K562 (cell line): ENCODE measurements around the gene TLE6. TPM values are rescaled to one million over a fixed set of nuclear protein-coding genes. Genes with fewer than 3 reads are reported as not detected.

Experiments
- CREB1 ChIP-seq, 2 experiments: sonication (generic) in 1 of 2; formaldehyde crosslinking in 1 of 2; IDR thresholded peaks; 2 replicates each; pipeline versions ENCODE4 v1.6.1 to v1.8.0; 2012 to 2022; ENCODE audit warnings: inconsistent platforms in 1 of 2, mild to moderate bottlenecking in 1 of 2, missing genetic modification reagents in 1 of 2, moderate library complexity in 1 of 2
- HDAC3 ChIP-seq: fragments of 450-650 bp; IDR thresholded peaks from 2 replicates; pipeline ENCODE4 v1.6.1; 2018; ENCODE audit warnings: borderline replicate concordance, mild to moderate bottlenecking, moderate library complexity; ENCODE audit not compliant: partially characterized antibody
- MCM7 ChIP-seq, 2 experiments: fragments of 450-650 bp; IDR thresholded peaks; 2 replicates each; pipeline ENCODE4 v1.6.1; 2016 to 2018
- OTX1 ChIP-seq: fragments of 450-650 bp; formaldehyde crosslinking; IDR thresholded peaks from 2 replicates; pipeline ENCODE4 v1.4.0; 2022; ENCODE audit warnings: mild to moderate bottlenecking
- PATZ1 ChIP-seq: fragments of 250-450 bp; sonication (Bioruptor Pico); IDR thresholded peaks from 2 replicates; pipeline ENCODE4 v1.5.0; 2020; ENCODE audit warnings: mild to moderate bottlenecking, borderline replicate concordance
- SNIP1 ChIP-seq: fragments of 450-650 bp; IDR thresholded peaks from 2 replicates; pipeline ENCODE4 v1.7.1; 2017; ENCODE audit warnings: low read depth, mild to moderate bottlenecking
- STAT6 ChIP-seq: sonication (generic); formaldehyde crosslinking; IDR thresholded peaks from 2 replicates; pipeline ENCODE4 v1.8.1; 2023; ENCODE audit warnings: mild to moderate bottlenecking, missing genetic modification reagents
- ZNF143 ChIP-seq: sonication (generic); formaldehyde crosslinking; IDR thresholded peaks from 2 replicates; pipeline ENCODE4 v1.9.0; 2022; ENCODE audit warnings: mild to moderate bottlenecking, missing genetic modification reagents
- ZNF609 ChIP-seq: sonication (generic); formaldehyde crosslinking; IDR thresholded peaks from 2 replicates; pipeline ENCODE4 v1.8.1; 2023; ENCODE audit warnings: missing genetic modification reagents, mild to moderate bottlenecking, borderline replicate concordance
- polyA plus RNA-seq, 8 experiments: library from polyadenylated mRNA; depleted of rRNA in 4 of 8; stranded (reverse) in 5 of 8; unstranded in 3 of 8; fragments of >200 nt; fragmentation: Nextera tagmentation in 2 of 8; fragmentation: Illumina TruSeq in 1 of 8; extraction: Ambion mirVana in 2 of 8; extraction: Trizol in 1 of 8; gene quantifications; 2 replicates each; pipeline versions ENCODE4 v1.2.1 to v1.2.3, GENCODE V29; 2011 to 2014; ENCODE audit warnings: inconsistent platforms in 1 of 8, missing spikeins in 1 of 8
- total RNA-seq, 7 experiments: library from RNA; depleted of rRNA in 6 of 7; stranded (reverse); fragments of >200 nt in 6 of 7; fragmentation: Illumina TruSeq in 2 of 7; extraction: Trizol in 2 of 7; gene quantifications; 2 replicates each; pipeline versions ENCODE4 v1.2.1 to v1.2.3, GENCODE V29; 2011 to 2021; ENCODE audit warnings: low replicate concordance in 1 of 7
- TF ChIP-seq, protein P1 (sequence below), 2 experiments: IDR thresholded peaks; 2 replicates each; pipeline ENCODE4 v1.6.1; 2012; ENCODE audit warnings: improper control_type of control experiment in 2 of 2, low read depth in 2 of 2, low read length in 2 of 2, borderline replicate concordance in 1 of 2

TLE6 gene
- total and polyA plus RNA-seq, 9 of the 15 experiments (the other 6 are each of a cell fraction or from before 2014, with no cell fraction given) = 1.1 to 6.1 (median 2.5) TPM

- TF ChIP-seq ZNF609 (no peak), ZNF143 (CRISPR knock-in tag) (no peak), OTX1 (CRISPR knock-in tag) (no peak), CREB1 (IDR thresholded peaks at IDR 0.05) (peak; percentile 83), CREB1 (CRISPR knock-in tag; IDR thresholded peaks at IDR 0.05) (peak; percentile 92), PATZ1 (CRISPR knock-in tag) (no peak), SNIP1 (no peak), MCM7 (IDR thresholded peaks at IDR 0.05) (no peak), STAT6 (CRISPR knock-in tag) (no peak), HDAC3 (no peak)
- TF ChIP-seq, protein P1, sequence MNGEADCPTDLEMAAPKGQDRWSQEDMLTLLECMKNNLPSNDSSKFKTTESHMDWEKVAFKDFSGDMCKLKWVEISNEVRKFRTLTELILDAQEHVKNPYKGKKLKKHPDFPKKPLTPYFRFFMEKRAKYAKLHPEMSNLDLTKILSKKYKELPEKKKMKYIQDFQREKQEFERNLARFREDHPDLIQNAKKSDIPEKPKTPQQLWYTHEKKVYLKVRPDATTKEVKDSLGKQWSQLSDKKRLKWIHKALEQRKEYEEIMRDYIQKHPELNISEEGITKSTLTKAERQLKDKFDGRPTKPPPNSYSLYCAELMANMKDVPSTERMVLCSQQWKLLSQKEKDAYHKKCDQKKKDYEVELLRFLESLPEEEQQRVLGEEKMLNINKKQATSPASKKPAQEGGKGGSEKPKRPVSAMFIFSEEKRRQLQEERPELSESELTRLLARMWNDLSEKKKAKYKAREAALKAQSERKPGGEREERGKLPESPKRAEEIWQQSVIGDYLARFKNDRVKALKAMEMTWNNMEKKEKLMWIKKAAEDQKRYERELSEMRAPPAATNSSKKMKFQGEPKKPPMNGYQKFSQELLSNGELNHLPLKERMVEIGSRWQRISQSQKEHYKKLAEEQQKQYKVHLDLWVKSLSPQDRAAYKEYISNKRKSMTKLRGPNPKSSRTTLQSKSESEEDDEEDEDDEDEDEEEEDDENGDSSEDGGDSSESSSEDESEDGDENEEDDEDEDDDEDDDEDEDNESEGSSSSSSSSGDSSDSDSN (IDR thresholded peaks at IDR 0.05; ENCODE audit: borderline replicate concordance in 1 of 2, low read depth in 2 of 2, low read length in 2 of 2) = no peak
Observed at GRCh38 chr19:3035542-3036118, 58.3 kb downstream of the TLE6 start (continued).
